ENCODE measurements around the gene ATXN2L. TPM values are rescaled to one million over a fixed set of nuclear protein-coding genes. Genes with fewer than 3 reads are reported as not detected.

Gene ATXN2L
- total RNA-seq, 1 experiment from 2014 or later = 270 TPM

Small RNAs within 50 kb of the gene (microRNA-seq; reads per million reads assigned to microRNA genes)
- gene MIR4721 (ENCODE audit: unreplicated experiment) = not detected

Other genes with a start within 250 kb of the ATXN2L start
- gene SULT1A2, start 225.9 kb upstream of the ATXN2L start, total RNA-seq (2021; ENCODE audit: unreplicated experiment) = not detected
- 1.5 TPM for gene SULT1A1, start 213.0 kb upstream of the ATXN2L start, total RNA-seq (2021; ENCODE audit: unreplicated experiment)
- not detected for gene NPIPB8, start 184.9 kb upstream of the ATXN2L start, total RNA-seq (2021; ENCODE audit: unreplicated experiment)
- gene EIF3C, start 111.5 kb upstream of the ATXN2L start, total RNA-seq (2021; ENCODE audit: unreplicated experiment) = 526 TPM
- gene NPIPB9, start 71.2 kb upstream of the ATXN2L start, total RNA-seq (2021; ENCODE audit: unreplicated experiment) = 0.90 TPM
- 231 TPM for gene TUFM, start 23.3 kb downstream of the ATXN2L start, total RNA-seq (2021; ENCODE audit: unreplicated experiment)
- 66.2 TPM for gene SH2B1, start 40.8 kb downstream of the ATXN2L start, total RNA-seq (2021; ENCODE audit: unreplicated experiment)
- 2.9 TPM for gene ATP2A1, start 55.5 kb downstream of the ATXN2L start, total RNA-seq (2021; ENCODE audit: unreplicated experiment)
- 24.8 TPM for gene RABEP2, start 102.2 kb downstream of the ATXN2L start, total RNA-seq (2021; ENCODE audit: unreplicated experiment)
- not detected for gene CD19, start 109.0 kb downstream of the ATXN2L start, total RNA-seq (2021; ENCODE audit: unreplicated experiment)
- 47.3 TPM for gene NFATC2IP, start 127.9 kb downstream of the ATXN2L start, total RNA-seq (2021; ENCODE audit: unreplicated experiment)
- gene SPNS1, start 151.8 kb downstream of the ATXN2L start, total RNA-seq (2021; ENCODE audit: unreplicated experiment) = 79.1 TPM
- 3.7 TPM for gene LAT, start 162.1 kb downstream of the ATXN2L start, total RNA-seq (2021; ENCODE audit: unreplicated experiment)

Data from Panc1 (cell line).